ENCODE data around the gene EHMT2.
"Not testable (repeated sequence)": the region's sequence is repeated elsewhere in the genome, so short reads cannot be mapped to it uniquely, and the experiment has no call there.

The EHMT2 gene

GRCh38 chr6:31842053-31842452, 55.4 kb downstream of the EHMT2 start:
- no peaks in the 10 kb centered on the region for H3K27me3 ChIP-seq (ENCODE audit: insufficient read depth, poor library complexity, severe bottlenecking)
- no peak overlapping the region for H3K27ac ChIP-seq (replicated peaks)
- TF ChIP-seq, protein P1, sequence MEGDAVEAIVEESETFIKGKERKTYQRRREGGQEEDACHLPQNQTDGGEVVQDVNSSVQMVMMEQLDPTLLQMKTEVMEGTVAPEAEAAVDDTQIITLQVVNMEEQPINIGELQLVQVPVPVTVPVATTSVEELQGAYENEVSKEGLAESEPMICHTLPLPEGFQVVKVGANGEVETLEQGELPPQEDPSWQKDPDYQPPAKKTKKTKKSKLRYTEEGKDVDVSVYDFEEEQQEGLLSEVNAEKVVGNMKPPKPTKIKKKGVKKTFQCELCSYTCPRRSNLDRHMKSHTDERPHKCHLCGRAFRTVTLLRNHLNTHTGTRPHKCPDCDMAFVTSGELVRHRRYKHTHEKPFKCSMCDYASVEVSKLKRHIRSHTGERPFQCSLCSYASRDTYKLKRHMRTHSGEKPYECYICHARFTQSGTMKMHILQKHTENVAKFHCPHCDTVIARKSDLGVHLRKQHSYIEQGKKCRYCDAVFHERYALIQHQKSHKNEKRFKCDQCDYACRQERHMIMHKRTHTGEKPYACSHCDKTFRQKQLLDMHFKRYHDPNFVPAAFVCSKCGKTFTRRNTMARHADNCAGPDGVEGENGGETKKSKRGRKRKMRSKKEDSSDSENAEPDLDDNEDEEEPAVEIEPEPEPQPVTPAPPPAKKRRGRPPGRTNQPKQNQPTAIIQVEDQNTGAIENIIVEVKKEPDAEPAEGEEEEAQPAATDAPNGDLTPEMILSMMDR (IDR thresholded peaks at IDR 0.05; ENCODE audit: insufficient read depth, low read length): no peak
- TF ChIP-seq, protein P2, sequence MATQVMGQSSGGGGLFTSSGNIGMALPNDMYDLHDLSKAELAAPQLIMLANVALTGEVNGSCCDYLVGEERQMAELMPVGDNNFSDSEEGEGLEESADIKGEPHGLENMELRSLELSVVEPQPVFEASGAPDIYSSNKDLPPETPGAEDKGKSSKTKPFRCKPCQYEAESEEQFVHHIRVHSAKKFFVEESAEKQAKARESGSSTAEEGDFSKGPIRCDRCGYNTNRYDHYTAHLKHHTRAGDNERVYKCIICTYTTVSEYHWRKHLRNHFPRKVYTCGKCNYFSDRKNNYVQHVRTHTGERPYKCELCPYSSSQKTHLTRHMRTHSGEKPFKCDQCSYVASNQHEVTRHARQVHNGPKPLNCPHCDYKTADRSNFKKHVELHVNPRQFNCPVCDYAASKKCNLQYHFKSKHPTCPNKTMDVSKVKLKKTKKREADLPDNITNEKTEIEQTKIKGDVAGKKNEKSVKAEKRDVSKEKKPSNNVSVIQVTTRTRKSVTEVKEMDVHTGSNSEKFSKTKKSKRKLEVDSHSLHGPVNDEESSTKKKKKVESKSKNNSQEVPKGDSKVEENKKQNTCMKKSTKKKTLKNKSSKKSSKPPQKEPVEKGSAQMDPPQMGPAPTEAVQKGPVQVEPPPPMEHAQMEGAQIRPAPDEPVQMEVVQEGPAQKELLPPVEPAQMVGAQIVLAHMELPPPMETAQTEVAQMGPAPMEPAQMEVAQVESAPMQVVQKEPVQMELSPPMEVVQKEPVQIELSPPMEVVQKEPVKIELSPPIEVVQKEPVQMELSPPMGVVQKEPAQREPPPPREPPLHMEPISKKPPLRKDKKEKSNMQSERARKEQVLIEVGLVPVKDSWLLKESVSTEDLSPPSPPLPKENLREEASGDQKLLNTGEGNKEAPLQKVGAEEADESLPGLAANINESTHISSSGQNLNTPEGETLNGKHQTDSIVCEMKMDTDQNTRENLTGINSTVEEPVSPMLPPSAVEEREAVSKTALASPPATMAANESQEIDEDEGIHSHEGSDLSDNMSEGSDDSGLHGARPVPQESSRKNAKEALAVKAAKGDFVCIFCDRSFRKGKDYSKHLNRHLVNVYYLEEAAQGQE (IDR thresholded peaks at IDR 0.05; ENCODE audit: insufficient replicate concordance, low read depth): no peak
- TF ChIP-seq POLR2AphosphoS5 (IDR thresholded peaks at IDR 0.05; ENCODE audit: low read depth) (no peak), SPI1 (IDR thresholded peaks at IDR 0.05; ENCODE audit: borderline replicate concordance, low read depth) (no peak), GABPA (IDR thresholded peaks at IDR 0.05; ENCODE audit: low read depth) (no peak)
- H3K4me3 ChIP-seq (replicated peaks; ENCODE audit: insufficient read depth, low read length): no peak overlapping the region
- DNase-seq (ENCODE audit: low read depth in 1 of 2, low spot score in 1 of 2): no peak

GRCh38 chr6:31839779-31840126, 57.7 kb downstream of the EHMT2 start:
- not testable (repeated sequence) for H3K4me3 ChIP-seq (replicated peaks; ENCODE audit: insufficient read depth, low read length); H3K27ac ChIP-seq (replicated peaks); DNase-seq (ENCODE audit: low read depth in 1 of 2, low spot score in 1 of 2); H3K27me3 ChIP-seq (ENCODE audit: insufficient read depth, poor library complexity, severe bottlenecking)
- peak; percentile 31; the same call in 1 of the 2 replicates for TF ChIP-seq POLR2AphosphoS5 (IDR thresholded peaks at IDR 0.05; ENCODE audit: low read depth)

DNA sequence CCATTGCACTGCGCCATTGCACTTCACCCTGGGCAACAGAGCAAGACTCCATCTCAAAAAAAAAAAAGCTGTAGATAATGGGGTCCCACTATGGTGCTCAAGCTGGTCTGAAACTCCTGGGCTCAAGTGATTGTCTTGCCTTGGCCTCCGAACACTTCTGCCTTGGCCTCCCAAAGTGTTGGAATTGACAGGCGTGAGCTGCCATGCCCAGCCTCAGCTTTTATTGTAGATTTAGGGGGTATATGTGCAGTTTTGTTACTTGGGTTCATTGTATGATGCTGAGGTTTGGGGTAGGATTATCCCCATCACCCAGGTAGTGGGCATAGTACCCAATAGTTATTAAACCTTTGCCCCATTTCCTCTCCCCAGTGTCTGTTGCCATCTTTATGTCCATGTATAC, 58.5 kb downstream of the EHMT2 start:
- TF ChIP-seq, protein P2 (IDR thresholded peaks at IDR 0.05; ENCODE audit: insufficient replicate concordance, low read depth): no peak
- TF ChIP-seq SPI1 (IDR thresholded peaks at IDR 0.05; ENCODE audit: borderline replicate concordance, low read depth): no peak
- TF ChIP-seq, protein P1 (IDR thresholded peaks at IDR 0.05; ENCODE audit: insufficient read depth, low read length): no peak
- no peak for TF ChIP-seq GABPA (IDR thresholded peaks at IDR 0.05; ENCODE audit: low read depth)
- Histone ChIP-seq H3K27me3 (ENCODE audit: insufficient read depth, poor library complexity, severe bottlenecking) (no peaks in the 10 kb centered on the region), H3K4me3 (replicated peaks; ENCODE audit: insufficient read depth, low read length) (peak overlapping the region; percentile 1; the same call in 1 of the 2 replicates), H3K27ac (replicated peaks) (no peak overlapping the region)
- DNase-seq (ENCODE audit: low read depth in 1 of 2, low spot score in 1 of 2): no peak

GRCh38 chr6:31838114-31838553, 59.4 kb downstream of the EHMT2 start:
- peak overlapping the region; percentile 97 for H3K27ac ChIP-seq (replicated peaks)
- peak; percentile 24; the same call in 1 of the 2 replicates for TF ChIP-seq POLR2AphosphoS5 (IDR thresholded peaks at IDR 0.05; ENCODE audit: low read depth)
- DNase-seq (ENCODE audit: low read depth in 1 of 2, low spot score in 1 of 2); H3K27me3 ChIP-seq (ENCODE audit: insufficient read depth, poor library complexity, severe bottlenecking): not testable (repeated sequence)
- H3K4me3 ChIP-seq (replicated peaks; ENCODE audit: insufficient read depth, low read length): peak overlapping the region; percentile 63

DNA sequence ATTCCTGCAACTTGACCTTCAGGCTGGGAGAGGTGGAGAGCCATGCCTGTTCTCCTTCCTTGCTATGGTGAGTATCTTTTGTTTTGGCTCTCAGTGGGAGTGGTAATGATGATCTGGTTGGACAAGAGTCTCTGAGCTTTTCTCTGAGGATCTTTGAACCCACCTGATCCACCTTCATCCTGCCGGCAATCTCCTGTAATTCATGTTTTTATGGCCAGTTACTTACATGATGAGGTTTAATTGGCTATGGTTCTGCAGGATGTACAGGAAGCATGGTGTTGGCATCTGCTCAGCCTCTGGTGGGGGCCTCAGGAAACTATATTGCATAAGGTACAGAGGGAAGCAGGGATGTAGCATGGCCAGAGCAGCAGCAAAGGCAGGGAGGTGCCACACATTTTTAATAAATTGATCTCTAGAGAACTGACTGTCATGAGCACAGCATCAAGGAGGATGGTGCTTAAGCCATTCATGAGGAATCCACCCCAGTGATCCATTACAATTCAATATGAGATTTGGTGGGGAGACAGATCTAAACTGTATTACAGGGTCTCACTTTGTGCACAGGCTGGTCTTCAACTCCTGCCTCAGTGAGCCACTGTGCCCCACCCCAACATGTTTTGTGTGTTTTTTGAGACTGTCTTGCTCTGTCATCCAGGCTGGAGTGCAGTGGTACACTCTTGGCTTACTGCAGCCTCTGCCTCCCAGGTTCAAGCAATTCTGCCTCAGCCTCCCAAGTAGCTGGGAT, 60.0 kb downstream of the EHMT2 start:
- DNase-seq (ENCODE audit: low read depth in 1 of 2, low spot score in 1 of 2): peak; percentile 56 to 61
- TF ChIP-seq POLR2AphosphoS5 (IDR thresholded peaks at IDR 0.05; ENCODE audit: low read depth) (peak; percentile 24; the same call in 1 of the 2 replicates), SPI1 (IDR thresholded peaks at IDR 0.05; ENCODE audit: borderline replicate concordance, low read depth) (no peak)
- Histone ChIP-seq H3K4me3 (replicated peaks; ENCODE audit: insufficient read depth, low read length) (peak overlapping the region; percentile 63), H3K27ac (replicated peaks) (peak overlapping the region; percentile 97), H3K27me3 (ENCODE audit: insufficient read depth, poor library complexity, severe bottlenecking) (no peaks in the 10 kb centered on the region)

All from HL-60 (cell line).